A673 (cell line): ENCODE measurements around the gene MYCBPAP.

Source experiments
- EZH2 ChIP-seq: fragments of 200-600 bp; sonication (generic); IDR thresholded peaks from 2 replicates; pipeline ENCODE4 v1.6.1; 2017; ENCODE audit warnings: borderline replicate concordance, low read depth, mild to moderate bottlenecking, mixed read lengths, antibody characterized with exemption, low read length; ENCODE audit not compliant: poor library complexity, severe bottlenecking
- TF ChIP-seq, protein P1 (sequence below): fragments of 300-800, 200-600 bp; sonication (generic); conservative IDR thresholded peaks from 2 replicates; pipeline ENCODE4 v1.5.1; 2017; ENCODE audit warnings: low read depth, mild to moderate bottlenecking, antibody characterized with exemption, low read length, moderate library complexity, mixed read lengths

GRCh38 chr17:50568659-50569058, 60.4 kb downstream of the MYCBPAP start:
- no peak for TF ChIP-seq EZH2
- TF ChIP-seq, protein P1, sequence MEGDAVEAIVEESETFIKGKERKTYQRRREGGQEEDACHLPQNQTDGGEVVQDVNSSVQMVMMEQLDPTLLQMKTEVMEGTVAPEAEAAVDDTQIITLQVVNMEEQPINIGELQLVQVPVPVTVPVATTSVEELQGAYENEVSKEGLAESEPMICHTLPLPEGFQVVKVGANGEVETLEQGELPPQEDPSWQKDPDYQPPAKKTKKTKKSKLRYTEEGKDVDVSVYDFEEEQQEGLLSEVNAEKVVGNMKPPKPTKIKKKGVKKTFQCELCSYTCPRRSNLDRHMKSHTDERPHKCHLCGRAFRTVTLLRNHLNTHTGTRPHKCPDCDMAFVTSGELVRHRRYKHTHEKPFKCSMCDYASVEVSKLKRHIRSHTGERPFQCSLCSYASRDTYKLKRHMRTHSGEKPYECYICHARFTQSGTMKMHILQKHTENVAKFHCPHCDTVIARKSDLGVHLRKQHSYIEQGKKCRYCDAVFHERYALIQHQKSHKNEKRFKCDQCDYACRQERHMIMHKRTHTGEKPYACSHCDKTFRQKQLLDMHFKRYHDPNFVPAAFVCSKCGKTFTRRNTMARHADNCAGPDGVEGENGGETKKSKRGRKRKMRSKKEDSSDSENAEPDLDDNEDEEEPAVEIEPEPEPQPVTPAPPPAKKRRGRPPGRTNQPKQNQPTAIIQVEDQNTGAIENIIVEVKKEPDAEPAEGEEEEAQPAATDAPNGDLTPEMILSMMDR: no peak
